DND-41 (cell line): ENCODE results near the gene TTC4.

Experiments used
- EZH2 ChIP-seq: IDR thresholded peaks from 3 replicates; pipeline ENCODE4 v1.6.1; 2012; ENCODE audit warnings: borderline replicate concordance, low read depth, mild to moderate bottlenecking, moderate library complexity, low read length, inconsistent platforms; ENCODE audit not compliant: severe bottlenecking
- TF ChIP-seq, protein P1 (sequence below): IDR thresholded peaks from 2 replicates; pipeline ENCODE4 v1.5.1; 2012; ENCODE audit warnings: borderline replicate concordance, low read length, moderate library complexity, mild to moderate bottlenecking; ENCODE audit not compliant: poor library complexity, severe bottlenecking; ENCODE audit errors: extremely low read depth

DNA sequence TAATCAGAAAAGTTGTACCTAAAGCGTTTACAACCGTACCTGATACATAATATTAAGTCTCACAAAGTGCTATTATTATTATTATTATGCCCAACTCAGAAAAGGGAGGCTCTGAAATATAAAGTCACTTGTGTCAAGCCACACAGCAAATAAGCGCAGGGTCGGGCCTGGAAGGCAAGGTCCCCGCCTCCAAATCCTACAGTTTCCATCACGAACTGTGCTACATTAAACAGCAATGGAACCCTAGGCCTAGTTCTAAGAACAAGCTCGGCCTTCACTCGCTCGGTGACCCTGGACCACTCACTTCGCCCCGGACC, 48.1 kb downstream of the TTC4 start:
- TF ChIP-seq, protein P1, sequence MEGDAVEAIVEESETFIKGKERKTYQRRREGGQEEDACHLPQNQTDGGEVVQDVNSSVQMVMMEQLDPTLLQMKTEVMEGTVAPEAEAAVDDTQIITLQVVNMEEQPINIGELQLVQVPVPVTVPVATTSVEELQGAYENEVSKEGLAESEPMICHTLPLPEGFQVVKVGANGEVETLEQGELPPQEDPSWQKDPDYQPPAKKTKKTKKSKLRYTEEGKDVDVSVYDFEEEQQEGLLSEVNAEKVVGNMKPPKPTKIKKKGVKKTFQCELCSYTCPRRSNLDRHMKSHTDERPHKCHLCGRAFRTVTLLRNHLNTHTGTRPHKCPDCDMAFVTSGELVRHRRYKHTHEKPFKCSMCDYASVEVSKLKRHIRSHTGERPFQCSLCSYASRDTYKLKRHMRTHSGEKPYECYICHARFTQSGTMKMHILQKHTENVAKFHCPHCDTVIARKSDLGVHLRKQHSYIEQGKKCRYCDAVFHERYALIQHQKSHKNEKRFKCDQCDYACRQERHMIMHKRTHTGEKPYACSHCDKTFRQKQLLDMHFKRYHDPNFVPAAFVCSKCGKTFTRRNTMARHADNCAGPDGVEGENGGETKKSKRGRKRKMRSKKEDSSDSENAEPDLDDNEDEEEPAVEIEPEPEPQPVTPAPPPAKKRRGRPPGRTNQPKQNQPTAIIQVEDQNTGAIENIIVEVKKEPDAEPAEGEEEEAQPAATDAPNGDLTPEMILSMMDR = no peak
- no peak for TF ChIP-seq EZH2
